ENCODE measurements around the gene PRDX3.

PRDX3 gene

GRCh38 chr10:119206603-119207365 lies 28.2 kb upstream of the PRDX3 start:
- no peak for DNase-seq (ENCODE audit: extremely low read depth, low read depth)
- TF ChIP-seq CTCF (IDR thresholded peaks at IDR 0.05; ENCODE audit: low read depth, low read length), result peak; percentile 27

GRCh38 chr10:119205894-119206602 lies 27.4 kb upstream of the PRDX3 start:
- no peak for TF ChIP-seq CTCF (IDR thresholded peaks at IDR 0.05; ENCODE audit: low read depth, low read length)
- no peak for DNase-seq (ENCODE audit: extremely low read depth, low read depth)

- DNase-seq (ENCODE audit: extremely low read depth, low read depth), result no peak
- TF ChIP-seq CTCF (IDR thresholded peaks at IDR 0.05; ENCODE audit: low read depth, low read length), result no peak
Measured at GRCh38 chr10:119203006-119203405, 24.4 kb upstream of the PRDX3 start.

- no peak for TF ChIP-seq CTCF (IDR thresholded peaks at IDR 0.05; ENCODE audit: low read depth, low read length)
Measured at GRCh38 chr10:119201233-119201632, 22.6 kb upstream of the PRDX3 start.

GRCh38 chr10:119199231-119199992 lies 20.8 kb upstream of the PRDX3 start:
- peak; percentile 84 for TF ChIP-seq CTCF (IDR thresholded peaks at IDR 0.05; ENCODE audit: low read depth, low read length)
- no peak for DNase-seq (ENCODE audit: extremely low read depth, low read depth)

More at GRCh38 chr10:119201233-119201632, 22.6 kb upstream of the PRDX3 start:
- DNase-seq (ENCODE audit: extremely low read depth, low read depth), result no peak

- no peak for DNase-seq (ENCODE audit: extremely low read depth, low read depth)
- peak; percentile 47 for TF ChIP-seq CTCF (IDR thresholded peaks at IDR 0.05; ENCODE audit: low read depth, low read length)
Measured at GRCh38 chr10:119198438-119198837, 19.8 kb upstream of the PRDX3 start.
